Right lobe of liver (tissue), 4 donors: Measurements from ENCODE around the gene MARK2.

Experiments
- POLR2A ChIP-seq: fragments of 450-650 bp; IDR thresholded peaks from one replicate; pipeline ENCODE4 v1.6.1; 2017; ENCODE audit warnings: antibody characterized with exemption, mild to moderate bottlenecking
- TF ChIP-seq, protein P1 (sequence below), 4 donors: fragments of 200-600 bp in 3 of 4; fragments of 450-650 bp in 1 of 4; IDR thresholded peaks; one replicate each; pipeline versions ENCODE4 v1.5.1 to v1.8.0; 2016 to 2022; ENCODE audit warnings: antibody characterized with exemption in 4 of 4, mild to moderate bottlenecking in 2 of 4
- donor health status: DM: no; HTN: no; CAD: no.
- donor health status: DM: no; HTN: no; CAD: no.
- donor health status: DM: no; HTN: yes; CAD: no.

DNA sequence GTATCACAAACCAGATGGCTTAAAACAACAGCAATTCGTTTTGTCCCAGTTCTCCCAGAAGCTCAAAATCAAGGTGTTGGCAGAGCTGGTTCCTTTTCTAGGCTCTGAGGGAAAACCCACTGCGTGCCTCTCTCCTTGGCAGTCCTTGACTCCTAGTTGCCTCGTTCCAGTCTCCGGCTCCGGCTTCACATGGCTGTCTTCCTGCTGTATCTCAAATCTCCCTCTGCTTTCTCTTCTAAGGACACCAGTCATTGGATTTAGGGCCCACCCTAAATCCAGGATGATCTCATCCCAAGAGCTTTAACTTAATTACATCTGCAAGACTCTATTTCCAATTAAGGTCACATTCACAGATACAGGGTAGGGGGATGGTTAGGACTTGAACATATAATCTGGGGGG is 90.7 kb downstream of the MARK2 start:
- TF ChIP-seq, protein P1, sequence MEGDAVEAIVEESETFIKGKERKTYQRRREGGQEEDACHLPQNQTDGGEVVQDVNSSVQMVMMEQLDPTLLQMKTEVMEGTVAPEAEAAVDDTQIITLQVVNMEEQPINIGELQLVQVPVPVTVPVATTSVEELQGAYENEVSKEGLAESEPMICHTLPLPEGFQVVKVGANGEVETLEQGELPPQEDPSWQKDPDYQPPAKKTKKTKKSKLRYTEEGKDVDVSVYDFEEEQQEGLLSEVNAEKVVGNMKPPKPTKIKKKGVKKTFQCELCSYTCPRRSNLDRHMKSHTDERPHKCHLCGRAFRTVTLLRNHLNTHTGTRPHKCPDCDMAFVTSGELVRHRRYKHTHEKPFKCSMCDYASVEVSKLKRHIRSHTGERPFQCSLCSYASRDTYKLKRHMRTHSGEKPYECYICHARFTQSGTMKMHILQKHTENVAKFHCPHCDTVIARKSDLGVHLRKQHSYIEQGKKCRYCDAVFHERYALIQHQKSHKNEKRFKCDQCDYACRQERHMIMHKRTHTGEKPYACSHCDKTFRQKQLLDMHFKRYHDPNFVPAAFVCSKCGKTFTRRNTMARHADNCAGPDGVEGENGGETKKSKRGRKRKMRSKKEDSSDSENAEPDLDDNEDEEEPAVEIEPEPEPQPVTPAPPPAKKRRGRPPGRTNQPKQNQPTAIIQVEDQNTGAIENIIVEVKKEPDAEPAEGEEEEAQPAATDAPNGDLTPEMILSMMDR (IDR thresholded peaks at IDR 0.05), result no peak
- TF ChIP-seq POLR2A, result no peak
